Suppressor macrophage treated with lipopolysaccharide for 4 hours (primary cell): ENCODE results near the gene SRP9.
"Not testable (repeated sequence)": the region's sequence is repeated elsewhere in the genome, so short reads cannot be mapped to it uniquely, and the experiment has no call there.

Experiments used
- DNase-seq: peaks from one replicate; pipeline ENCODE4 v3.0.0-alpha.2; 2020

Gene SRP9

DNA sequence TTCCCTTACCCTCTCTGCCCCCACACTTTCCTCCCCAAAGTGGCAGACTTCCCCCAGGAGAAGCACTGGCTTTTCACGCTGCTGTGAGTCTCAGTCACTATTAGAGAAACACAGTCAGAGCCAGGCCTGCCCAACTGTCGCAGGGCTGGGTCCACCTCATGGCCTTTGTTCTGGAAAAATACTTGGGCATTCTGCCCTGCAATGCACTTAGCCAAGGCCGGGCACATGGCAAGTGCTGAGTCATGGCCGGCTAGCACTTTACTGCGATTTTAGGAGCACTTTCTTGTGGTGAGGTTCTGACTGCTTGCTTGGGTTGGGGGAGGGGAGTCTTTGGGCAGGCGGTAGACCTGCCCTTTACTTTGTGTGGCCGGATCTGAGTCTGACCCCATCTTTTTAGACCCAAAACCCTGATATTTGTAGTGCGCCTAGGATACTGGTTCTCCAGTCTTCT is 40.0 kb downstream of the SRP9 start:
- DNase-seq = peak; percentile 59

DNA sequence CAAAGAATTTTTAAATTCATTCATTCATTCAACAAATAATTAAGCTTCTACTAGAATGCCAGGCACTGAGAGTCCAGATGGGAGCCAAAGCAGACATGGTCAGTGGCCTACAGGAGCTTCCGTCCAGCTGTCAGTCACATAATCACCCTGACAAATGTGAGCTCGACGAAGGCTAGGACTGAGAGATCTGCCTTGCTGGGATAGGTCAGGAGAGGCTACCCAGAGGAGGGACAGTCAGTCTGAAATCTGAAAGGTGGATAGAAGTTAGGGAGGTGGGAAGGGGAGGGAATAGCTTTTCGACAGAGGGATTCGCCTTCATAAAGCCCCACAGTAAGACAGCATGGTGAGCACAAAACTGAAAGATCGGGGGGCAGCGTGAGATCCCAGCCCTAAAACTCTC is 40.6 kb downstream of the SRP9 start:
- DNase-seq = no peak

DNA sequence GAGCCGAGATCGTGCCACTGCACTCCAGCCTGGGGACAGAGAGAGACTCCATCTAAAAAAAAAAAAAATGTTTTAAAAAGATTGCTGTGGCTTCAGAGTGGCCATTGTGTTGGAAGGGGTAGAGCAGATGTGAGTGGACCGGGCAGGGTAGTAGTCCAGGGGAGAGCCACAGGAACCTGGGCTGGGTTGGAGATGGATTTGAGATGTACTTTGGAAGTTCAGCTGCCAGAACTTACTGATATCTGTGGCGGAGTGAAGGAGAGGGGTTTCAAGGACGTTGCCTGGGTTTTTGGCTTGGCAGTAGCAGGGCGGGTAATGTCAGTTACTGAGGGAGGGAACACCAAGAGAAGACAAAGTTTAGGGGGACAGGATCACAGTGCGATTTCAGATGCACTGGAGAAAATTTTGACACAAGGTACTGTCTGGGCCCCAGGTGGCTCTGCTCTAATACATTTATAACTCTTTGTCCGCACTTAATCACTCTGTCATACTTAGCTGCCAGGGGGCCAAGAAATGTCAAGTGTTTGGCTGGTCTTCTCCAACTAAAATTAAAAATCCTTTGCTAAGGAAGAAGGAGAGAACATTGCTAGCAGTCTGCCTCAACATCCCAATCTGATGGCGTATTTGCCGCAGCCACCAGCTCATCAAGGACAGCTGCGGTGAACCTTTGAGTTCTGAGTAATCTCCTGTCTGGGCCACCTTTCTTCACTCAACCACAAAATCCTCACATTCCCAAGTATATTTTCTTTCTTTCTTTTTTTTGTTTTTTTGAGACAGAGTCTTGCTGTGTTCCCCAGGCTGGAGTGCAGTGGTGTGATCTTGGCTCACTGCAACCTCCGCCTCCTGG is 41.9 kb downstream of the SRP9 start:
- no peak for DNase-seq

DNA sequence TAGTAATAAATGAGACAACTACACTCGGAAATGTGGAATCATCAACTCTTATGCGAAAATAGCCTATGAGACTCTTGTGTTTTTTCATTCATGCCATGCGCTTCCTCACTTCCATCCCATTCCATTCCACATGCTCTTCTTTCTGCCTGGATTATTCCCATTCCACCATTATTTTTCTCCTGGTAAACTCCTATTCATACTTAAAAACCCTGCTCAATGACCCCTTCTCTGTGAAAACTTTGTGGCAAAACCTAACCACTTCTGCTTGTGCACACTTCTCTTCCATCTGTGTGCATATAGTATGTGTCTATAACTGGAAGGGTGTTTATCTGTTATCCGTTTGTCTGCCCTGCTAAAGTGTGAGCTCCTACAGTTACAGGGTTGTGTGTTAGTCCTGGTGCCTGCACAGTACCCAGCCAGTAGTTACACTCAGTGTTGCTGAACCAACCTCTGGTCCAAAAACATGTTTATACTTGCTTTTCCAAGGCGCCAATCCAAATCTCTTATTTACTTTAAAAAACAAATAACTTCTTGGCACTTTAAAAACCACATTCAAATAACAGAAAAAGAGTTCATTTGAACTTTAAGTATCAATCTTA is 43.0 kb downstream of the SRP9 start:
- no peak for DNase-seq

DNA sequence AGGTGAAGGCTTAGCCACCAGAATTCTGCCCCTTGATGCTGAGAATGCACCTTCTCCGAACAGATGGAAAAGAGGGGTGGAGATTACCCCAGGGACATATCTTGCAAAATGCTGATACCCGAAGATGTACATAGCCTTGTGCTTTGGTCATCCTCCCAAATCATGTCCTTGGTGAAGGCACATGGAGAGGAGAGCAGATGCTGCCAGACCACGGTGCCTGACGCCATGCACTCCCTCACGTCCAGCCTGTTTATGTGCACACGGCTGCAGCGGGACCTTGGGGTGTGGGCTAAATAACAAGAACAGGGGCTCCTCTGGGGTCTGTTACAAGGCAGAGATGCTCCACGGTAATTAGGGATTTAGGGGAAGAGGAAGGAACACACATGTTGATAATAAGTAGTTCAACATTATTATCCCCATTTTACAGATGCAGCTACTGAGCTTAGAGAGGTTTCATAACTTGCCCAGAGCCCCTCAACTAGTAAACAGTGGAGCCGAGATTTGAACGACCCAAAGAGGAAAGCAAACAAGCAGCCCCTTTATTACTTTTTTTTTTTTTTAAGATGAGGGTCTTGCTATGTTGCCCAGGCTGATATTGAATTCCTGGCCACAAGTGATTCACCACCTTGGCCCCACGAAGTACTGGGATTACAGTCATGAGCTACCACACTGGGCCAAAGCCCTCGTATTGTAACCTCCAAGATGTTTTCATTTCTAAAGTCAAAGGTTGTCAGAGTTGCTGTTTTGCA is 45.2 kb downstream of the SRP9 start:
- DNase-seq = no peak

DNA sequence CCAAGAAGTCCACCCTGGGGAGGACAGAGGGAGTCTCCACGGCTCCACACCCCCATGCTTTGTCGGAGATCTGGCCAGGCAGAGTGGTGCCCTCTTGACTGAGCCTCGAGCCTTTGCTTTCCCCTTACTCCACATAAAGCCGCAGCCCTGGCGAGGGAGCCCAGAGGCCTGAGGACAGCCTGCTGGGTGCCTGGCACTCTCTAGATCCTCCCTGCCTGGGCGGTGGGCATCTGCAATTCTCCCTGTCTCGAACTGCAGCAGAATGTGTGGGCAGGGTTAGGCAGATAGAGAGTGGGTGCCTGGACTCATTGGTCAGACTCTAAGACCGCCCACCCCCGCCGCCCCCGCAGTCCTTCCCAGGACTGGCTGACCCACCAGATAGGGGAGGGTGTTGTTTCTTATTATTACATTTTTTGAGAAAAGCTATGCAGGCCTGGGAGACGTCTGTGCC is 46.2 kb downstream of the SRP9 start:
- no peak for DNase-seq

DNA sequence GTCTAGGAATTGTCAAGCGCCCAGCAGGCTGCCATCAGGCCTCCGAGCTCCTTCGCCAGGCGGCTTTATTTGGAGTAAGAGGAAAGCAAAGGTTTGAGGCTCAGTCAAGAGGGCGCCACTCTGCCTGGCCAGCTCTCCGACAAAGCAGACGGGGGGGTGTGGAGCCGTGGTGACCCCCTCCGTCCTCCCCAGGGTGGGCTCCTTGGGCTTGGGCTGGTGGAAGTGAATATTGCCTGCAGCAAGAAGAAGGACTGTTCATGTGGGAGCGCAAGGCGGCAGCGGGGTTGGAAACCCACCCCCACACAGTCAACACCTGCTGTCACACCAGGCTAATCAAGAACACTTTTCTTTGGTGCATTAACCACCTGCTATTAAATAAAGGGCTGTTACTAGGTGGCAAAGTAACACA is 46.9 kb downstream of the SRP9 start:
- no peak for DNase-seq

DNA sequence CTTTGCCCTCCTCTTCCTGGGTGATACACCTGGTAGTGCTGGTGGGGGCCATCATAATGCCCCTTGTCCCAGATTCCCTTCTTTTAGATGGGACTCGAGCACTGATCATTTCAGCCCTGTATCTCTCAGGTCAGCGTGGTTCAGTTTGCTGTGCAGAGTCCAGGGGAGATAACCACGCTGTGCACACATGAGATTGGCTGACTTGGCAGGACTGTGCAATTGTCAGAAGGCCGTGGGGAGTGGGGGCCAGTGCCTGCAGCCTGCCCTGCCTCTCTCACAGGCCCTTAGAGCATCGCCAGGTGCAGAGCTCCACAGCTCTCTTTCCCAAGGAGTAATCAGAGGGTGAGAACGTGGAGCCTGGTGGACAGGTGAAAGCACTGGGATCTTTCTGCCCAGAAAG is 47.5 kb downstream of the SRP9 start:
- no peak for DNase-seq

DNA sequence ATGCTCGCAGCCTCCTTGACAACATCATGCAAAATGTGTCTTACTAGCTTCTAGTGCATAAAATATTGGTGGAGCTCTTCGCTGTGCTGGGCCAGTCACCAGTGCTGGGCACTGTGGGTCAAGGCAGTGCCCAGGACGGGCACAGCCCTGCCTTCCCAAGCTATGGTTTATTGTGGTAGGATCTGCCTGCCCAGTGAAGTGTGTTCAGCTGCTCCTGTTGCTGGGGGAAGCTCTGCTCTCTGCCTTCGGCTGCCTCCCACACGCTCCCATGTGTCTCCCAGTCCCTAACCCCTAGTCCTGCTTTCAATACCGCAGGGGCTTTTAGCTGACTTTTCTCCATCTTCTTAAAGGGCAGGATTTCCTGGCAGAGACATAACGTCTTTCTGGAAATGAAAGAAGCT is 48.0 kb downstream of the SRP9 start:
- peak; percentile 49 for DNase-seq

DNA sequence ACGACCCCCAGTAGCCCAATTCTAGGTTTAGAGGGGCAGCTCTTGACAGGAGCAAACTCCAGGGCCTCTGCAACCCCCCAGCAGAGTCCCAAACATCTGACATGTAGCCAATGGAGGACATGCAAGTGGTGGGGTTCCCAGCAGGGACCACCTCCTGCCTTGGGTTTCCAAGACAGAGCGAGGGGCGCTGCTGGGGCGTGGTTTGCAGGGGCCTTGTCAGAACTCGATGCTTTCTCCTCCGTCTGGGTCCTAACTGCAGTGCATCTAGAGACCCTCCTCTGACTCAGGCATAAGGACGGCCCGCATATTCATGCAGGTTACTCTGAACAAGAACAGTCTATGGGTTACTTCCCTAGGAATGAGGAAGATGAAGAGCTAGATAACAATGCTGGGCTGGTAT is 49.5 kb downstream of the SRP9 start:
- no peak for DNase-seq

DNA sequence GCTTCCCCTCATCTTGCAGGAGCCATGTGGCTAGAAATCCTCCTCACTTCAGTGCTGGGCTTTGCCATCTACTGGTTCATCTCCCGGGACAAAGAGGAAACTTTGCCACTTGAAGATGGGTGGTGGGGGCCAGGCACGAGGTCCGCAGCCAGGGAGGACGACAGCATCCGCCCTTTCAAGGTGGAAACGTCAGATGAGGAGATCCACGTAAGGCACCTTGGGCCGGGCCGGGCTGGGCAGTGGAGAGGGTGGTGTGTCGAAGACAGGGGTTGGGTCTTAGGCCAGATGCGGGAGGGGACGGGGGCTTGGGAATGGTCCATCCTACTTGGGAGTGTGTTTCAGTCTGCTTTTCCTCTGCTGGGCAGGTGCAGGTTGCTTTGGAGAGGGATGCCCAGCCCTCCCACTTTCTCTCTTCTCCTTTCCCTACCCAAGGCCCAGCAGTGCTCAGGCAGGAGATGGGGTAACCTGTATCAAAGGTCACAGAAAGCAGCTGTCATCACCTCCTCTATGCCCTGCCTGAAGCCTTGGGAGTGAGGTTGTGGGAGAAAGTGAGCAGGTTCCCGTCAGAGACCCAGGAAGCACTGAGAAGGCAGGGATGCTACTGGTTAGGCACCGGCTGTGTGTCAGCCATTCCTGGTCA is 51.2 kb downstream of the SRP9 start:
- DNase-seq = no peak

DNA sequence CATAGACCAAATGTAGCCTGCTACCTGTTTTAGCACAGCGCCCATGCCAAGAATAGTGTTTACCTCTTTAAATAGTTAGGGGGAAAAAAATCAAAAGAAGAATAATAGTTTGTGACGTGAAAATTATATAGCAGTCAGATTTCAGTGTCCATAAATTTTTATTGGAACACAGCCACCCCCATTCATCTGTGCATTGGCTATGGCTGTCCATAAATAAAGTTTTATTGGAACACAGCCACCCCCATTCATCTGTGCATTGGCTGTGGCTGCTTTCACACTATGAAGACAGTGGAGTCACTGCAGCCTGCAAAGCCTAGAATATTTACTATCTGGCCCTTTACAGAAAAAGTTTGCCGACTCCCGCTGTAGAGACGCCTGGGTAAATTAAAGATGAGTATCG is 53.2 kb downstream of the SRP9 start:
- DNase-seq = no peak

DNA sequence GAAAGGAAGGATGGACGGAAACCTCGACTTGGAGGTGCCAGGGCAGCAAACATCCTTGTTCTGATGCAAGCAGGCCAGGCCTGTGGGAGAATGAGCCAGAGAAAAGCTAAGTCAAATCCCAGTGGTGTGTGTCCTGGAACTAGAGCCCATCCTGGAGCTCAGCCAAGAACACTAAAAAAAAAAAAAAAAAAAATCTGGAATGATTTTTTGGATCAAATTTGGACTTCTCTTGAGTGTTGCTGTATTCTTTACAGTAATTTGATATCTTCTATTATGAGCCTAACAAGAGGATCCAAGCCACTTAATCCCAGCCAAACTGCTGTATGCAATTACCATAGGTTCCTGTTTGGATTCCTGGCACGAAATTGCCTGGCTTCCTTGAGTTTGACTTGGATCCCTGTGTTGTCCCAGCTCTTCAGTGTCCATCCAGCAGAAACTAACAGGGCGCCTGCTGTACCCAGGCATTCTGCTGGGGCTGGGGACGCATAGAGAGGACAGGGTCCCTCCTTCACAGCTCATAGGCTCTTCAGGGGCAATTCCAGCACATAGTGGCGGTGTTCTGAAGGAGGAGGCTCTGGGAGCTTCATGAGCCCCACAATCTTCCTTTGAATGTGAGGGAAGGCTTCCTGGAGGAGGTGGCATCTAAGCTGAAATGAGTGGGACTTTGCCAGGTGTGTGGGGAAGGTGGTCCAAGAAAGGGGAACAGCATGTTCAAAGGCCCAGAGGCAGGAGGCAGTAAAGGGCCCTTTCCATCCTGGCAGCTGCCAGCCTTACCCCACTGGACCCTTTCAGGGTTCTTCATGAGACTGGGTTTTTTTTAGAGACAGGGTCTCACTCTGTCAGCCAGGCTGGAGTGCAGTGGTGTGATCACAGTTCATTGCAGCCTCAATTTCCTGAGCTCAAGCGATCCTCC is 57.0 kb downstream of the SRP9 start:
- DNase-seq = no peak

DNA sequence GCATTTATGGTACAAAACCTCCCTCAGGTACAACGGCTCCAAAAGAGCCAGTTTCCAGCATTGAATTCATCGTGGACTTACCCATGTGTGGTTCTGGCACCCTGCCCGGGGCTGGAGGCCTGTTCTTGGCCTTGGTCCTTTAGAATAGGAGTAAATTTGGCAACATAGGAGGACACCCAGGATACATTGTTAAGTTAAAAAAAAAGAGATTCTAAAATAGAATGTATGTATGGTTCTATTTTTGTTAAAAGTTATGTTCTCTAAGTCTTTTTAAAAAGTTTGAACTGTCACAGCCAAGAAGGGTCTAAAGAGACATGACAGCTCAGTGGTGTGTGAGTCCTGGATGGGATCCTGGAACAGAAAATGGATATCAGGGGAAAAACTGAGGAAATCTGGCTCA is 58.2 kb downstream of the SRP9 start:
- no peak for DNase-seq

DNA sequence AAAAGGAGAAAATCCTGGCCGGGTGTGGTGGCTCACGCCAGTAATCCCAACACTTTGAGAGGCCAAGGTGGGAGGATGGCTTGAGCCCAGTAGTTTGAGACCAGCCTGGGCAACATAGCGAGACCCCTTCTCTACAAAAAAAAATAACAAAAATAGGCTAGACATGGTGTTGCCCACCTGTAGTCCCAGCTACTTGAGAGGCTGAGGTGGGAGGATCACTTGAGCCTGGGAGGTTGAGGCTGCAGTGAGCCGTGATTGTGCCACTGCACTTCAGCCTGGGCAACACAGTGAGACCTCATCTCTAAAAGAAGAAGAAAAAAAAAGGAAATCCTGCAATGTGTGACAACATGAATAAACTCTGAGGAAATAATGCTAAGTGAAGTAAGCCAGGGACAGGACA is 58.7 kb downstream of the SRP9 start:
- DNase-seq = not testable (repeated sequence)

DNA sequence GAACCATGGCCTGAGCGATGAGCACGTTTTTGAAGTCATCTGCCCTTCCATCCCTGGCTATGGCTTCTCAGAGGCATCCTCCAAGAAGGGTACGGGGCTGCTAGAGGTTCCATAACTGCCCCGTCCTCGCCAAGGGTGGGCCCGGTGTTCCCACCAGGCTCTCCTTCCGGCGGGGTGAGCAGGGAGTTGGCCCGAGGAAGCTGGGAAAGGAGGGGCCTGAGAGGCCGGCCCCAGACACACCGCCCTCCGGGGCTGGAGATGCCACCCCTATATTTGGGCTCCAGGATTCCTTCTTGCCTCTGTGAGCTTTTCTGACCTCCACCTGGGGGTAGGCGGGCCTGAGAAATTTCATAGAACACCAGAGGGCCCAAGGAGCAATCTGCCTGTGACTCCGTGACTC is 61.2 kb downstream of the SRP9 start:
- no peak for DNase-seq
